LNCaP clone FGC (cell line): ENCODE measurements around the gene XYLT1.

Source experiments
- DNase-seq: peaks from one replicate; pipeline ENCODE4 v3.0.0-alpha.2; 2011; ENCODE audit warnings: low read depth
- H3K4me3 ChIP-seq: 2 replicates; pipeline ENCODE4 v1.5.1; 2011; ENCODE audit warnings: mild to moderate bottlenecking, low read depth, low read length, control low read depth
- TF ChIP-seq, protein P1 (sequence below): IDR thresholded peaks from 2 replicates; pipeline ENCODE4 v1.5.1; 2012; ENCODE audit warnings: mild to moderate bottlenecking; ENCODE audit not compliant: control insufficient read depth, insufficient read depth; ENCODE audit errors: extremely low read depth

Gene XYLT1

GRCh38 chr16:17354685-17355084 is 116.1 kb downstream of the XYLT1 start:
- no peak overlapping the region for H3K4me3 ChIP-seq
- TF ChIP-seq, protein P1, sequence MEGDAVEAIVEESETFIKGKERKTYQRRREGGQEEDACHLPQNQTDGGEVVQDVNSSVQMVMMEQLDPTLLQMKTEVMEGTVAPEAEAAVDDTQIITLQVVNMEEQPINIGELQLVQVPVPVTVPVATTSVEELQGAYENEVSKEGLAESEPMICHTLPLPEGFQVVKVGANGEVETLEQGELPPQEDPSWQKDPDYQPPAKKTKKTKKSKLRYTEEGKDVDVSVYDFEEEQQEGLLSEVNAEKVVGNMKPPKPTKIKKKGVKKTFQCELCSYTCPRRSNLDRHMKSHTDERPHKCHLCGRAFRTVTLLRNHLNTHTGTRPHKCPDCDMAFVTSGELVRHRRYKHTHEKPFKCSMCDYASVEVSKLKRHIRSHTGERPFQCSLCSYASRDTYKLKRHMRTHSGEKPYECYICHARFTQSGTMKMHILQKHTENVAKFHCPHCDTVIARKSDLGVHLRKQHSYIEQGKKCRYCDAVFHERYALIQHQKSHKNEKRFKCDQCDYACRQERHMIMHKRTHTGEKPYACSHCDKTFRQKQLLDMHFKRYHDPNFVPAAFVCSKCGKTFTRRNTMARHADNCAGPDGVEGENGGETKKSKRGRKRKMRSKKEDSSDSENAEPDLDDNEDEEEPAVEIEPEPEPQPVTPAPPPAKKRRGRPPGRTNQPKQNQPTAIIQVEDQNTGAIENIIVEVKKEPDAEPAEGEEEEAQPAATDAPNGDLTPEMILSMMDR: no peak
- no peak for DNase-seq

- TF ChIP-seq, protein P1: no peak
- H3K4me3 ChIP-seq: no peak overlapping the region
- DNase-seq: no peak
These were observed 116.6 kb downstream of the XYLT1 start for GRCh38 chr16:17354141-17354601.

- TF ChIP-seq, protein P1: no peak
- no peak overlapping the region for H3K4me3 ChIP-seq
- no peak for DNase-seq
These were observed 117.2 kb downstream of the XYLT1 start for GRCh38 chr16:17353561-17353960.

- DNase-seq: no peak
- TF ChIP-seq, protein P1: no peak
- no peak overlapping the region for H3K4me3 ChIP-seq
These were observed 119.2 kb downstream of the XYLT1 start for GRCh38 chr16:17351441-17352035.

- H3K4me3 ChIP-seq: no peak overlapping the region
- DNase-seq: no peak
- TF ChIP-seq, protein P1: no peak
These were observed 120.6 kb downstream of the XYLT1 start for GRCh38 chr16:17350207-17350606.

DNA sequence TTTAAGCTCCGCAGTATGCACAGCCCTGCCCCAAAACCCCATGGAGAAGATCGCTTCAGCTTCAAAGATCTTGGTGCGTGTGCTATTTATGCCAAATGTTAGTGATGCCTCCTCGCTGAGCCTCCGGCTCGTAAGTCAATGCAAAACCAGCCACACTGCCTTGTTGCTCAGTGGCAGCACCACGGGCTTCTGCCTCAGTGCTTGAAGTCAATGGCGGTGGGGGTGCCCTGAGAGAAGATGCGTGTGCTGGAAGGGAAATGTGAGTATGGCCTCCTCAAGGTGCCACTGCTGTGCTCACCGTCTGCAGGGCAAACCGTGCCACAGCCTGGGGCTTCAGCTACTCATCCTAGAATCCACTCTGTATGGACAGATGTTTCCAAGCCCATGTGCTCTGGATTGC is 121.9 kb downstream of the XYLT1 start:
- H3K4me3 ChIP-seq: no peak overlapping the region
- no peak for DNase-seq
- TF ChIP-seq, protein P1: no peak
